ENCODE results near the gene SMARCA5.

The SMARCA5 gene

DNA sequence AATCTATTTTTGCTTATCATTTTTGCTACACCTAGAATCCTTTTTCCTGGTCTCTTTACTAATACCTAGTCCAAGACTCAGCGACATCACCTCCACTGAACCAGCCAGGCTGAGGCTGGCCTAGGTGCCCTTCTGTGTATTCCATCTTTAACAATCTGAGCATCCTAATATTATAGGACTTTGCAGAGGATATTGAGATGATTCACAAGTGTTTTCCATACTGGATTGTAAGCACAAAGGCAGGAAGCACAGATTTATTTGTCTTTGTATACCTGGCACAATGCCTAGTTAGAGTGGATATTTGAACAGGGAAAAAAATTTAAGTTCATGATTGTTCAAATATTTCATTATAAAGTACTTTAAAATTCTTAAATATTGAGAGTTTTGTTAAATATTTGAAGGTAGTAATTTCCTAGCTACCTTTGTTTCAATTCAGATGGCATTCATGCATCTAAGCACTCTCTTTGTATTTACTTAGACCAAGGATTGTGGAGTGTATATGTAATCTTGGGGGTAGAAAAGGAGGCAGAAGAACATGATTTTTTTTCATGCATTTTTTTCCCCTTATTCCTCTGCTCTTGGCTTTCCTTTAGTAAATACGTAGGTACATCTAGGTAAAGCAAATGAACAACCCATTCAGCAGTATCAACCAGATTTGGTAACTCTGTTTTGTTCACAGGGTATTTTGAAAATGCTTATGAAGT, 18.4 kb downstream of the SMARCA5 start:
- DNase-seq (ENCODE audit: extremely low read depth in 1 of 2, low read depth in 1 of 2), result no peak

DNA sequence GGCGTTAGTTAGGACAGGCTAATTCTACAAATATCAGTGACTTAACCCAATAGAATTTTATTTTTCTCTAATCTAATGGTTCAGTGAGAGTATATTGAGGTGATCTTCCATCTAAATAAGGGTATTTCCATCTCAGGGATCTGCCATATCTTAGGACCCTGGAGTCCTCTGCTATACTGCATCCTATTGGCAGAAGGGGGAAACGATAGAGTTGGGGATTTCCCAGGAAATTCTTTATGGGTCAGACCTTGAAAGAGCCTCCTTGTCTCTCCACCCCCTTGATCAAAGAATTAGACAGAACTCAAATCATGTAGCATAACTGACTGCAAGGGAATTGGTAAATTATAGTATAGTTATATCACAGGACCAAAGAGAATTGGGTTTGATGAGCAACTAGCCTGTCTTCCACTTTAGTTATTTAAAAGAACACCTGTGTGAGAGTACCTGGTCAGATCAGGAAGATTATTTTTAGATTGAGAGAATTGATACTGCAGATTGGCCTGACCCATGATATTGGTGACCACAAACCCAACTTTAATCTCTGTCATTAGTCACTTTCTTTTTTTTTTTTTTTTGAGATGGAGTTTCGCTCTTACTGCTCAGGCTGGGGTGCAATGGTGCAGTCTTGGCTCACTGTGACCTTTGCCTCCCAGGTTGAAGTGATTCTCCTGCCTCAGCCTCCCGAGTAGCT, 25.6 kb downstream of the SMARCA5 start:
- DNase-seq (ENCODE audit: extremely low read depth in 1 of 2, low read depth in 1 of 2), result peak in 1 of 2 donors; percentile 5

DNA sequence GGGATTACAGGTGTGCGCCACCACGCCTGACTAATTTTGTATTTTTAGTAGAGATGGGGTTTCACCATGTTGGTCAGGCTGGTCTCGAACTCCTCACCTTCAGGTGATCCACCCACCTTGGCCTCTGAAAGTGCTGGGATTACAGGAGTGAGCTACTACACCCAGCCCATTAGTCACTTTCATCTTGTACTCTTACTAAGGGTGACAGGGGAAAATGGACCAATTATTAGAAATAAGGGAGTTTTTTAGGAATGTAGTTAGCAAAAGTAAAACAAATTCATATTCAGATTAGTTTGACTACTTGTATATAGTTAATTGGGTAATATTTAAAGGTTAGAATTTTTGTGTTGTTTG, 26.1 kb downstream of the SMARCA5 start:
- DNase-seq (ENCODE audit: extremely low read depth in 1 of 2, low read depth in 1 of 2), result no peak

DNA sequence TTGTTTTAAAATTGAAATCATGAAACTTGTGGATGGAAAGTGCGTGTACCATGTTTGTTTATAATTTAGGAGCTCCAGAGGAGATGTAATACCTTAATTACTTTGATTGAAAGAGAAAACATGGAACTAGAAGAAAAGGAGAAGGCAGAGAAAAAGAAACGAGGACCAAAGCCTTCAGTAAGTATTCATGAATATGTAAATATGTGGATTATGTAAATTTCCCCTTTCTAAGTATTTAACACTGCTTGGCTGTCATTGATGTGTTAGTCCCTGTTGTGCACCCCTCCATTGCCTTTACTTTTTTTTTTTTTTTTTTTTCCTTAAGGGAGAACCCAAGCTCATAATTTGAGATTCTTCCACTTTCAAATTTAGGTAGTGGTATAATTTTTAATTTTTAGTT, 36.4 kb downstream of the SMARCA5 start:
- DNase-seq (ENCODE audit: extremely low read depth in 1 of 2, low read depth in 1 of 2), result no peak

DNA sequence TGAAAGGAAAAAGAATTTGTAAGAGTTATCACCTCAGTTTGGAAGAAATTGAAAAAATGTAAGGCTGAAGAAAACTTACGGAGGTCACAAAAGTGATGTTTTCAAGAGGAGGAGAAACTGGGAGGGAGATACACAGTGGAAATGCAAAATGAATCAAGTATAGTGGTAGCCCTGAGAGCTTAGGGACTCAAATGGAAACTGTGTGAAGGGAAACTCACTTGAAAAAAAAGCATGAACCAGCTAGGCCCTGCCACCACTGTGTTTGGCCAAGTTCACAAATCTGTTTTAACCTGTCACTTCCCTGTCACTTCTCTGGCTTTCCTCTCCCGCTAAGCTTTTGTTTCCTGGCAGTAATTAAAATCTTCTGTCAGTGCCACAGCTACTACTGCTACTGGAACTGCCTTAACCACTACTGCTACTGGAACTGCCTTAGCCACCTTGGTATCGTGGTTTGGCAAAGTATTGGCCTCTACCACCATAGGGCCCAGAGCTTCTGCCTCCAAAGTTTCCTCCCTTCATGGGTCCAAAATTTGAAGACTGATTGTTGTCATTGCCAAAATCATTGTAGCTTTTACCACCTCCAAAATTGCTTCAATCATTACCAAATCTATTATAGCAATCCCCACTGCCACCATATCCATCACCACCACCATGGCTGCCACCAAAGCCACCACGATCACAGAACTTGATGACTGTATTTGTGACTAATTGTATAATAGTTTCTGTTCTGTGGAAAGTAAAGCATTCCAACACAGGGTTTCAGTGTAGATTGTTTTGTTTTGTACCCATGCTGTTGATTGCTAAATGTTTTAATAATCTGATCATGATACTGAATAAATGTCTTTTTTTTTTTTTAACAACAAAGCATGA, 41.5 kb downstream of the SMARCA5 start:
- DNase-seq (ENCODE audit: extremely low read depth in 1 of 2, low read depth in 1 of 2), result peak in 1 of 2 donors; percentile 16

GRCh38 chr4:143555676-143556075, 42.2 kb downstream of the SMARCA5 start:
- DNase-seq (ENCODE audit: extremely low read depth in 1 of 2, low read depth in 1 of 2), result no peak

GRCh38 chr4:143558286-143558685, 44.8 kb downstream of the SMARCA5 start:
- DNase-seq (ENCODE audit: extremely low read depth in 1 of 2, low read depth in 1 of 2), result no peak

DNA sequence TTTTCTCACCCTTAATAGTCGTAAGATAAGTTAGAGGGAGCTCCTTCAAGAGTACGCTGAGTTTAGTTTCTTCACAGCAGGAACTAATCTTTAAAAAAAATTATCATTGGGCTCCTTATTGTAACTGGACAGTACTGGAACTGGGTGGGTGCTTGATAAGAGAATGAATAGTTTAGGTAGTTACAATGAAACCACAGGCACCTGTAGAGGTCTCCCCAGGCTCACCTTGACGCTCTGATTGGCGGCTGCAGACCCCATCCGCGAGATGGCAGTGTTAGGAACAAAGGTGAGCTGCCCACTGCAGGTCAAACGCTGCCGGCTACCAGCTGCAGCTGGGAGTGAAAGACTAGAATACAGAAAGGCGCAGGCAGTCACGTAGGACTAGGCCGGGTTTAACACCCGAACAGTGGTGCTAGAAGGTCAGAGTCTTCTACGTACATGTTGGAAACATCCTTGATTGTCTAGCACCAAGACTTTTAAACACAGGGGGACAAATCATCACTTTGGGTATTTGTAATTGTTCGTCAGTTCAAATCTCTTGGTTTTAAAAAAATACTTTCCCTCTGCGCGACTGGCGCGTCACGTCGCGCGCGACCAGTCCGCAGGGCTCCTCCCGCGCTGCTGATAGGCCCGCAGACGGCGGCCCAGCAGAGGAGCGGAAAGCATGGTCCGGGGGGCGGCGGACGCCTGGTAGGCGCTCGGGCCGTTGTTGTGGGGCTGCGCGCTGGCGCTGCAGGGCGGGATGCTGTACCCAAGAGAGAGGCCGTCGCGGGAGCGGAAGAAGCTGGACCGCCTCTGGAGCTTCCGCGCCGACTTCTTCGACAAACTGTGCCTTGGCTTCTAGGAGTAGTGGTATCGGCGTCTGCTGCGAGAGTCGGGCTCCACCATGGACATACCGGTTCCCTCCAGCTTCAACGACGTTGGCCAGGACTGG, 45.6 kb downstream of the SMARCA5 start:
- peak; percentile 30 to 61 for DNase-seq (ENCODE audit: extremely low read depth in 1 of 2, low read depth in 1 of 2)

DNA sequence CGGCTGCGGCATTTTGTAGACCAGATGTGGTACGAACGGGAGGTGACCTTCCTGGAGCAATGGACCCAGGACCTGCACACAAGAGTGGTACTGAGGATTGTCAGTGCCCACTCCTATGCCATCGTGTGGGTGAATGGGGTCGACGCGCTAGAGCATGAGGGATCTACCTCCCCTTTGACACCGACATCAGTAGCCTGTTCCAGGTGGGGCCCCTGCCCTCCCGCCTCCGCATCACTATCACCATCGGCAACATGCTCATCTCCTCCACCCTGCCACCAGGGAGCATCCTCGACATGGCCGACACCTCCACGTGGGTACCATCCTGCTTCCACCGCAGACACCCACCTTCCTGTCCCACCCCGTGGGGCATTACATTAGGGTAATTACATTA, 46.2 kb downstream of the SMARCA5 start:
- DNase-seq (ENCODE audit: extremely low read depth in 1 of 2, low read depth in 1 of 2), result peak in 1 of 2 donors; percentile 25

DNA sequence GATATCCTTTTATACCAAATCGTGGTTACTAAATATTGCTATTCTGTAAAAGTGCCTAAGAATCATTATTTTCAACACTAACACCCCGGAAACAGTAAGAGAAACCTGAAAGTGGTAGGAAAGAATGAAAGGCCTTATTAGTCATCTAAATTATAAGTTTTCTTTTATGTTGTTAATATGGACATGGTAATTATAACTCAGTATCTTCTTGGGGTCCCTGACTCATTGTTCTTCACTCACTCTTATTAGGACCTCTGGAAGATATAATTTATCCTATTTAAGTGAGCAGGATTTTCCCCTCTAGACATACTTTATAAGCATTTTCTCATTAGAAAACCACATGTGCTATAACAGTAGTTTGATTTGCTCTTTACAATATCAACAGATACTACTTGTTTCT, 51.0 kb downstream of the SMARCA5 start:
- DNase-seq (ENCODE audit: extremely low read depth in 1 of 2, low read depth in 1 of 2), result no peak

- no peak for DNase-seq (ENCODE audit: extremely low read depth in 1 of 2, low read depth in 1 of 2)
Observed at GRCh38 chr4:143575331-143575730, 61.8 kb downstream of the SMARCA5 start.

- no peak for DNase-seq (ENCODE audit: extremely low read depth in 1 of 2, low read depth in 1 of 2)
Observed at GRCh38 chr4:143581331-143581946, 67.9 kb downstream of the SMARCA5 start.

GRCh38 chr4:143585548-143585947, 72.0 kb downstream of the SMARCA5 start:
- no peak for DNase-seq (ENCODE audit: extremely low read depth in 1 of 2, low read depth in 1 of 2)

DNA sequence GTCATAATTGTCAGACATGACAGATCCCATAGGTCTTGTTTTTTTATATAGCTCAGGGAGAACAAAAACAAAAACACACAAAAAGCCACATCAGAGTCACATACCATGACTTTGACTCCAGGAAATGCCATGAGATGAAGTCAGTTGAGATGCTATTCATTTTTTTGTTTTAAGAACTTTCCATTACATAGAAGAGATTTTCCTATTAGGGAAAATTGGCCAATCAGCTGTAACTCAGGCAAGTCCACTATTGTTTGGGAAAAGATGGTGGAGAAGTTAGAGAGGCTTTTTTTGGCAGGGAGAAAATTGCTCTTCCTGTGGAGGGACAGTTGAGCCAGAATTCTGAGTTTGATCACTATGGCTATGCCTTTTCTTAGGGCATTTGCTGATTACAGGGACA, 72.6 kb downstream of the SMARCA5 start:
- DNase-seq (ENCODE audit: extremely low read depth in 1 of 2, low read depth in 1 of 2), result no peak

DNA sequence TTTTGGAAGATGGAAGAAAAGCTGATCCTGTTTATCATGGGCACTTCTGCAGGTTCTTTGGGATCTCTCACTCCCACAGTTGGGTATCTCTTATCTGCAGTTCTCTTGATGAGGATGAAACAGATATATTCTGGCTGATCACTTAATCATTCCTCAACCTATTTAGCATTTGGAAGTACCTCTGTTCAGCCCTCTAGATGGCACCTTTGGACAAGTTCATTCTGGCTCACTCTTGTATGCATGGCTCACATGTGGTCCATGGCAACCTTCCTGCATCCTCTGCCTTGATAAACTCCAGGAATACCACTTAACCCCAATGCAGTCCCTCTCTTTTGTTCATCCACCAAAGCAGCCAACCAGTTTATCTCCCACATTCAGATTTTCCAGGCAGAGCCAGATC, 74.2 kb downstream of the SMARCA5 start:
- no peak for DNase-seq (ENCODE audit: extremely low read depth in 1 of 2, low read depth in 1 of 2)

DNA sequence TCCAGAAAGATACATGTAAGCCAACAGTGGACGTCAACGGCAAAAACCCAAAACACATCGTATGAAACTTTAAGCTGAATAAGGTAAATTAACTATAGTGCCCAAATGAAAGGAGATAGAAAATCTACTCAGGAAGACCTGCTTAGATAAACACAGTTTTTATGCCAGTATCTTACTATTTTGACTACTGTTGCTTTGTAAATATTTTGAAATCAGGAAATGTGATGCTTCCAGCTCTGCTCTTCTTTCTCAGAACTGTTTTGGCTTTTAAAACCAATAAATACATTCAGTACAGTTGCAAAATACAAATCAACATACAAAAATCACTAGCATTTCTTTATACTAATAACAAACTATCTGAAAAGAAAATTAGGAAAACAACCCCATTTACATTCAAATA, 83.8 kb downstream of the SMARCA5 start:
- DNase-seq (ENCODE audit: extremely low read depth in 1 of 2, low read depth in 1 of 2), result no peak

- no peak for DNase-seq (ENCODE audit: extremely low read depth in 1 of 2, low read depth in 1 of 2)
Observed at GRCh38 chr4:143598816-143599215, 85.3 kb downstream of the SMARCA5 start.

DNA sequence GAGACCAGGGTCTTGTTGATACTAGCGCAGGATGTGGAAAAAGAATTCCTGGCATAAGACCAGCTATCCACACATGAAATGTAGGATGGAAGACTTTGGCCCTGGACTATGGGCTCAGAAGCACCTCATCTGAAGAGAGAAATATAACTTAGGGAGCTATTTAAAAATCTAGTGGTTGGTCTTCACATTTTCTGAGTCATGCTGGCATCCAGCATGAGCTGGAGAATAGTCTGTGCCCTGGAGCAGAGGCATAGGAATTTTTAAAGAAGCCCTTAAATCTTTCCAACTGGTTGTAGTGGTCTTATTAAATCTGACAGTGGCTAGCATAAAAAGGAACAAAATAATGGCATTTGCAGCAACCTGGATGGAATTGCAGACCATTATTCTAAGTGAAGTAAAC, 86.3 kb downstream of the SMARCA5 start:
- no peak for DNase-seq (ENCODE audit: extremely low read depth in 1 of 2, low read depth in 1 of 2)

DNA sequence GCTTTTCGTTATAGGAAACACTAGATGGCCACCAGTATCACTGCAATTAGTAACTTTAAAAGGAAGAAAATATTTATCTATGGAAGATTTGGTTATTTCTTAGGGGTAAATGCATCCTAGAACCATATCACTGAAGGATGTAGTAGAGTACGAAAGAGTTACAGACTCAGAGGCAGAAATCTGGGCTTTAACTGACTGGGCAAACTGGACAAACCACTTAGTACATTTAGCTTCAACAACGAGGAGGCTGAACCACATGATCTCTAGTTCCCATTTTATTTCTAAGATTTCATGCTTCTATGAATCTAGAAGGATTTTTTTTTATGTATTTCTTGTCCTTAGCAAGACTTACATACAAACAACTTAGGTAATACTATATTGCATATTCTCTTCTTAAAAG, 93.0 kb downstream of the SMARCA5 start:
- DNase-seq (ENCODE audit: extremely low read depth in 1 of 2, low read depth in 1 of 2), result no peak
